Neural progenitor cell (in vitro differentiated cells): Measurements from ENCODE around the gene POGZ. TPM values are rescaled to one million over a fixed set of nuclear protein-coding genes. Genes with fewer than 3 reads are reported as not detected.
"Not testable (repeated sequence)": the region's sequence is repeated elsewhere in the genome, so short reads cannot be mapped to it uniquely, and the experiment has no call there.

Experiments used
- DNase-seq: peaks from one replicate; pipeline ENCODE4 v3.0.0-alpha.2; 2016; ENCODE audit warnings: low spot score
- H2AFZ ChIP-seq: fragments of 200-600 bp; sonication (generic); replicated peaks from 2 replicates; pipeline ENCODE4 v1.6.1; 2016; ENCODE audit warnings: antibody characterized with exemption
- H3F3A ChIP-seq: fragments of 200-600 bp; sonication (generic); 2 replicates; pipeline ENCODE4 v1.6.1; 2016; ENCODE audit warnings: antibody characterized with exemption, low read depth
- H3K27ac ChIP-seq: fragments of 200-600 bp; sonication (generic); 2 replicates; pipeline ENCODE4 v1.5.1; 2016; ENCODE audit warnings: mild to moderate bottlenecking
- H3K27me3 ChIP-seq: fragments of 200-600 bp; sonication (generic); 2 replicates; pipeline ENCODE4 v1.6.1; 2016; ENCODE audit warnings: mild to moderate bottlenecking, moderate library complexity
- H3K36me3 ChIP-seq: fragments of 200-600 bp; sonication (generic); 2 replicates; pipeline ENCODE4 v1.5.1; 2016
- H3K4me1 ChIP-seq: fragments of 200-600 bp; sonication (generic); 2 replicates; pipeline ENCODE4 v1.6.1; 2016; ENCODE audit warnings: mixed run types
- H3K4me2 ChIP-seq: fragments of 200-600 bp; sonication (generic); 2 replicates; pipeline ENCODE4 v1.6.1; 2016
- H3K4me3 ChIP-seq: fragments of 200-600 bp; sonication (generic); 2 replicates; pipeline ENCODE4 v1.5.1; 2016
- H3K79me2 ChIP-seq: fragments of 200-600 bp; sonication (generic); 2 replicates; pipeline ENCODE4 v1.6.1; 2016; ENCODE audit warnings: low read depth
- H3K9ac ChIP-seq: fragments of 200-600 bp; sonication (generic); 2 replicates; pipeline ENCODE4 v1.6.1; 2016
- H3K9me3 ChIP-seq: fragments of 200-600 bp; sonication (generic); 2 replicates; pipeline ENCODE4 v1.5.1; 2016; ENCODE audit warnings: low read depth
- H4K20me1 ChIP-seq: fragments of 200-600 bp; sonication (generic); 2 replicates; pipeline ENCODE4 v1.6.1; 2016; ENCODE audit warnings: low read depth
- H3K27ac Mint-ChIP-seq: 3 replicates; pipeline ENCODE4 v1.8.0; 2021; ENCODE audit warnings: mixed read lengths
- H3K27me3 Mint-ChIP-seq: 2 replicates; pipeline ENCODE4 v1.8.0; 2022; ENCODE audit warnings: low read depth, mild to moderate bottlenecking, inconsistent platforms, moderate library complexity, mixed read lengths; ENCODE audit not compliant: insufficient read depth
- H3K36me3 Mint-ChIP-seq: 3 replicates; pipeline ENCODE4 v1.8.0; 2021; ENCODE audit warnings: mixed read lengths
- H3K4me1 Mint-ChIP-seq: 3 replicates; pipeline ENCODE4 v1.8.0; 2021; ENCODE audit warnings: mixed read lengths
- H3K4me3 Mint-ChIP-seq: 3 replicates; pipeline ENCODE4 v1.8.0; 2021; ENCODE audit warnings: mild to moderate bottlenecking, moderate library complexity, mixed read lengths
- H3K9me3 Mint-ChIP-seq: 3 replicates; pipeline ENCODE4 v1.8.0; 2020; ENCODE audit warnings: mixed read lengths
- CTCF ChIP-seq: fragments of 200-600 bp; sonication (generic); IDR thresholded peaks from 2 replicates; pipeline ENCODE4 v1.5.1; 2017; ENCODE audit warnings: antibody characterized with exemption, mild to moderate bottlenecking
- EZH2 ChIP-seq: fragments of 200-600 bp; sonication (generic); IDR thresholded peaks from 2 replicates; pipeline ENCODE4 v1.6.1; 2017; ENCODE audit warnings: antibody characterized with exemption, mild to moderate bottlenecking, moderate library complexity
- EZH2phosphoT487 ChIP-seq: fragments of 200-600 bp; sonication (generic); IDR thresholded peaks from 2 replicates; pipeline ENCODE4 v1.6.1; 2017; ENCODE audit warnings: antibody characterized with exemption
- total RNA-seq: library from RNA; depleted of rRNA; stranded (reverse); fragments of >200 nt; gene quantifications from 2 replicates; pipeline ENCODE4 v1.2.3, GENCODE V29; 2015; ENCODE audit warnings: low replicate concordance

The POGZ gene
- total RNA-seq, 1 donor from 2014 or later: 61.5 TPM

DNA sequence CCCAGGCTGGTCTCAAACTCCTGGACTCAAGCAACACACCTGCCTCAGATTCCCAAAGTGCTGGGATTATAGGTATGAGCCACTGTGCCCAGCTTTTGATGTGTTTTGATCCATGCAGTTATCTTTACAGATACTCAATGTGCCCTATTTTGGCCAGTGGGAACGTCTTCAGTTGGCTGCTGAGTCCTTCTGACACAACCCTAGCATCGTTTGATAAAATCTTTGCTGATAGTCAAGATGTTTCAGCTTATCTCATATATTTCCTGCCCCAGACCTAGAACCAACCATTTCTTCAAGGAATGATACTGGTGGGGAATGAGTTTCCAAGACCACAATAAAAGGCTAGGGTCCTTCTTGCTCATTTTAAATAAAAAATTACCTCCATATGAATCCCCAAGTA lies 11.6 kb downstream of the POGZ start:
- Histone ChIP-seq H4K20me1 (peaks cover 99% of the 10 kb centered on the region), H3K9ac (no peak overlapping the region), H2AFZ (no peak overlapping the region), H3K9me3 (no peaks in the 10 kb centered on the region), H3F3A (peaks cover 37% of the 10 kb centered on the region), H3K27me3 (no peaks in the 10 kb centered on the region), H3K27ac (no peak overlapping the region), H3K4me1 (no peaks in the 10 kb centered on the region), H3K79me2 (peaks cover 100% of the 10 kb centered on the region), H3K4me2 (no peak overlapping the region), H3K36me3 (no peaks in the 10 kb centered on the region), H3K4me3 (no peak overlapping the region)
- TF ChIP-seq EZH2phosphoT487: no peak
- no peaks in the 10 kb centered on the region for H3K27me3 Mint-ChIP-seq
- H3K36me3 Mint-ChIP-seq: peaks cover 20% of the 10 kb centered on the region
- H3K27ac Mint-ChIP-seq: no peak overlapping the region
- no peak for DNase-seq
- peaks cover 2% of the 10 kb centered on the region for H3K9me3 Mint-ChIP-seq
- H3K4me3 Mint-ChIP-seq: no peak overlapping the region
- H3K4me1 Mint-ChIP-seq: peaks cover 9% of the 10 kb centered on the region

GRCh38 chr1:151444783-151445177 lies 14.5 kb downstream of the POGZ start:
- peak overlapping the region; percentile 81 for H3K27ac Mint-ChIP-seq
- Histone ChIP-seq H2AFZ (no peak overlapping the region), H3K79me2 (peaks cover 100% of the 10 kb centered on the region), H3K27ac (peak overlapping the region; percentile 53), H4K20me1 (peaks cover 99% of the 10 kb centered on the region), H3K9me3 (no peaks in the 10 kb centered on the region), H3K27me3 (no peaks in the 10 kb centered on the region), H3K4me1 (no peaks in the 10 kb centered on the region), H3K4me3 (no peak overlapping the region), H3F3A (peaks cover 46% of the 10 kb centered on the region), H3K4me2 (no peak overlapping the region), H3K36me3 (peaks cover 3% of the 10 kb centered on the region), H3K9ac (no peak overlapping the region)
- no peak overlapping the region for H3K4me3 Mint-ChIP-seq
- H3K36me3 Mint-ChIP-seq: peaks cover 15% of the 10 kb centered on the region
- no peaks in the 10 kb centered on the region for H3K27me3 Mint-ChIP-seq
- H3K4me1 Mint-ChIP-seq: peaks cover 9% of the 10 kb centered on the region
- TF ChIP-seq EZH2phosphoT487: no peak
- no peak for TF ChIP-seq CTCF
- TF ChIP-seq EZH2: no peak
- H3K9me3 Mint-ChIP-seq: peaks cover 2% of the 10 kb centered on the region
- DNase-seq: no peak

DNA sequence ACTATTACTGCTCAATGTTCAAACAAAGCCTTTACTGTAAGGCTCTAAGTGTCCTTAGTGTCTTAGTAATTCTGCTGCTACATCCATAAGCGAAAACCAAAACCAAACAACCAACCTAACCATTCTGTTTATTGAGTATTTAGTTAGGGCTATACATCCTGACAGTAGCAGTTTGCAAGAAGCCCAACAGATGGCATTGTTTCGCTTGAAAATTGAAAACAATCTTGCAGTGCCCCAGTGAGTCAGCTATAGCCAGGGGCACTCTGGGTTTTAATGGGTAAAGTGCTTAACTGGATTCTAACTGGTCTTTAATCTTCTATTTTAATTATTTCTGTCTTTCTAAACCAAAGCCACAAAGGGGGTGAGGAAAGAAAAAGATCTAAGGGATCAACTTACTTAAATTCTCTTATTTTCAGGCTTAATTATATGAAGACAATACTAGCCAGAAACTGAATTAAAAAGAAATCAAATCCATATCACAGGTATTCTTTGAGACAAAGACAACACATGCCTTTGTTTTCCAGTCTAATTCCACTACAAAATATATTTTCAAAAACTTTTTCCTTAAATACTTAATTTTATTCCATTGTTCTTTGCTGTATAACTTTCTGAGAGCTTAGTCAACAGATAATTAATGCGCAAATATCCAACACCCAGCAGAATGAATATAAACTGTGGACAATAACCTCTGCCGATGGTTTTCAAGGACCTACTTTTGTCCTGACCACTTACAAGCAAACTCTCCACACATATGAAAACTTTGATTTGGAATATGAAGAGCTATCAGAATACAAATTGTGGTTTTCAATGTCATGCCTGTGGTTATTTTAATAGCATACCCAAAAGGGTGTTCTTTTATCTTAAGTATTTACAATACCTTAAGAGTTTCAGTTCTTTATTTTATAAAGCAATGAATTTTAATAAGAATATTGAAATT lies 15.2 kb downstream of the POGZ start:
- H3K9me3 Mint-ChIP-seq: no peaks in the 10 kb centered on the region
- Histone ChIP-seq H4K20me1 (peaks cover 99% of the 10 kb centered on the region), H3K36me3 (peaks cover 8% of the 10 kb centered on the region), H2AFZ (no peak overlapping the region), H3K27me3 (no peaks in the 10 kb centered on the region), H3K79me2 (peaks cover 100% of the 10 kb centered on the region), H3K4me1 (no peaks in the 10 kb centered on the region), H3K4me2 (no peak overlapping the region), H3F3A (peaks cover 47% of the 10 kb centered on the region), H3K4me3 (no peak overlapping the region), H3K9me3 (no peaks in the 10 kb centered on the region), H3K27ac (peak overlapping the region; percentile 53), H3K9ac (no peak overlapping the region)
- H3K27ac Mint-ChIP-seq: no peak overlapping the region
- peak; percentile 69 for DNase-seq
- peaks cover 12% of the 10 kb centered on the region for H3K36me3 Mint-ChIP-seq
- H3K4me1 Mint-ChIP-seq: peaks cover 9% of the 10 kb centered on the region
- H3K4me3 Mint-ChIP-seq: no peak overlapping the region
- TF ChIP-seq CTCF (peak; percentile 70), EZH2phosphoT487 (no peak)
- H3K27me3 Mint-ChIP-seq: no peaks in the 10 kb centered on the region

- H3K27ac Mint-ChIP-seq, H3K4me3 ChIP-seq, H3K4me1 ChIP-seq, H3K4me1 Mint-ChIP-seq, H3K27me3 Mint-ChIP-seq, H3K9me3 ChIP-seq, H3K36me3 Mint-ChIP-seq, H3K4me3 Mint-ChIP-seq, H3K27me3 ChIP-seq, H3K9me3 Mint-ChIP-seq, H3K9ac ChIP-seq, H2AFZ ChIP-seq, H3K4me2 ChIP-seq, DNase-seq: not testable (repeated sequence)
- Histone ChIP-seq H4K20me1 (peaks cover 99% of the 10 kb centered on the region), H3K36me3 (peaks cover 17% of the 10 kb centered on the region), H3K27ac (peak overlapping the region; percentile 10), H3F3A (peaks cover 13% of the 10 kb centered on the region), H3K79me2 (peaks cover 100% of the 10 kb centered on the region)
Observed at GRCh38 chr1:151437396-151437795, 21.9 kb downstream of the POGZ start.
